Endodermal cell (in vitro differentiated cells): ENCODE measurements around the gene KIF6. TPM values are rescaled to one million over a fixed set of nuclear protein-coding genes. Genes with fewer than 3 reads are reported as not detected.

ENCODE experiments used
- DNase-seq: peaks from one replicate; pipeline ENCODE4 v3.0.0-alpha.2; 2017
- H3K27ac ChIP-seq: 2 replicates; pipeline ENCODE4 v1.5.1; 2013; ENCODE audit warnings: mild to moderate bottlenecking, low read depth, low read length, moderate library complexity
- H3K27me3 ChIP-seq: 2 replicates; pipeline ENCODE4 v1.6.1; 2013; ENCODE audit warnings: mild to moderate bottlenecking, low read length, moderate library complexity; ENCODE audit not compliant: insufficient read depth, control insufficient read depth, poor library complexity, severe bottlenecking
- H3K36me3 ChIP-seq: 2 replicates; pipeline ENCODE4 v1.7.0; 2013; ENCODE audit warnings: mild to moderate bottlenecking, low read length, moderate library complexity; ENCODE audit not compliant: control insufficient read depth, insufficient read depth
- H3K4me1 ChIP-seq: one replicate; pipeline ENCODE4 v1.7.0; 2013; ENCODE audit warnings: low read length; ENCODE audit not compliant: control insufficient read depth, insufficient read depth
- H3K4me3 ChIP-seq: 2 replicates; pipeline ENCODE4 v1.5.1; 2013; ENCODE audit warnings: mild to moderate bottlenecking, low read length, moderate library complexity
- H3K9ac ChIP-seq: 2 replicates; pipeline ENCODE4 v1.6.1; 2013; ENCODE audit warnings: mild to moderate bottlenecking, low read length, moderate library complexity; ENCODE audit not compliant: poor library complexity, severe bottlenecking; ENCODE audit errors: extremely low read depth
- H3K9me3 ChIP-seq: 2 replicates; pipeline ENCODE4 v1.6.1; 2013; ENCODE audit warnings: mild to moderate bottlenecking, low read length, moderate library complexity; ENCODE audit not compliant: control insufficient read depth
- H3K27ac Mint-ChIP-seq: 2 replicates; pipeline ENCODE4 v1.8.0; 2020; ENCODE audit warnings: mixed read lengths
- H3K27me3 Mint-ChIP-seq: 2 replicates; pipeline ENCODE4 v1.8.0; 2021; ENCODE audit warnings: mild to moderate bottlenecking, mixed read lengths; ENCODE audit not compliant: insufficient read depth
- H3K36me3 Mint-ChIP-seq: 2 replicates; pipeline ENCODE4 v1.8.0; 2020; ENCODE audit warnings: low read depth, mixed read lengths
- H3K4me1 Mint-ChIP-seq: 2 replicates; pipeline ENCODE4 v1.8.0; 2020; ENCODE audit warnings: mixed read lengths
- H3K4me3 Mint-ChIP-seq: 2 replicates; pipeline ENCODE4 v1.8.0; 2020; ENCODE audit warnings: mild to moderate bottlenecking, moderate library complexity, mixed read lengths
- H3K9me3 Mint-ChIP-seq: 2 replicates; pipeline ENCODE4 v1.8.0; 2020; ENCODE audit warnings: mild to moderate bottlenecking, mixed read lengths
- CTCF ChIP-seq: fragments of 200-600 bp; sonication (generic); conservative IDR thresholded peaks from 2 replicates; pipeline ENCODE4 v1.5.0; 2021; ENCODE audit warnings: antibody characterized with exemption, mild to moderate bottlenecking
- WGBS, 2 experiments: methylation state at CpG; one replicate each; pipeline versions ENCODE4 v1.1.5 to v1.1.7; 2013; ENCODE audit warnings: missing lambda C conversion rate in 2 of 2, mixed read lengths in 1 of 2; ENCODE audit not compliant: insufficient coverage in 1 of 2, insufficient read length in 1 of 2; 5-methylcytosine and 5-hydroxymethylcytosine counted together
- total RNA-seq, 2 donors: library from RNA; stranded (reverse); fragmentation: NEBNext Ultra II Directional in 1 of 2; extraction: Animal tissue kit (Norgen Biotek cat#: 25700) in 1 of 2; gene quantifications; 2 replicates in 1 of 2; 3 replicates in 1 of 2; pipeline ENCODE4 v1.2.1, GENCODE V29; 2021

KIF6 gene
- total RNA-seq, 2 donors from 2014 or later, result 0.62 to 1.1 TPM

- Histone ChIP-seq H3K4me1 (peaks cover 13% of the 10 kb centered on the region), H3K4me3 (no peak overlapping the region), H3K9ac (no peak overlapping the region), H3K36me3 (no peaks in the 10 kb centered on the region), H3K9me3 (no peaks in the 10 kb centered on the region), H3K27ac (no peak overlapping the region), H3K27me3 (no peaks in the 10 kb centered on the region)
- TF ChIP-seq CTCF, result no peak
- H3K36me3 Mint-ChIP-seq, result no peaks in the 10 kb centered on the region
- no peak overlapping the region for H3K4me3 Mint-ChIP-seq
- 90 to 93% methylated on average over 4 to 14 of the region's 14 CpGs for WGBS, 2 experiments
- no peaks in the 10 kb centered on the region for H3K9me3 Mint-ChIP-seq
- H3K27me3 Mint-ChIP-seq, result no peaks in the 10 kb centered on the region
- H3K4me1 Mint-ChIP-seq, result peaks cover 32% of the 10 kb centered on the region
- no peak overlapping the region for H3K27ac Mint-ChIP-seq
- no peak for DNase-seq
Measured at GRCh38 chr6:39342692-39343395, 382.4 kb downstream of the KIF6 start.

GRCh38 chr6:39341937-39342336 lies 383.3 kb downstream of the KIF6 start:
- H3K9me3 Mint-ChIP-seq, result no peaks in the 10 kb centered on the region
- H3K27me3 Mint-ChIP-seq, result peaks cover 1% of the 10 kb centered on the region
- Histone ChIP-seq H3K4me3 (no peak overlapping the region), H3K27ac (no peak overlapping the region), H3K9ac (no peak overlapping the region), H3K9me3 (no peaks in the 10 kb centered on the region), H3K4me1 (peaks cover 13% of the 10 kb centered on the region), H3K36me3 (no peaks in the 10 kb centered on the region), H3K27me3 (no peaks in the 10 kb centered on the region)
- peaks cover 32% of the 10 kb centered on the region for H3K4me1 Mint-ChIP-seq
- no peak for DNase-seq
- no peaks in the 10 kb centered on the region for H3K36me3 Mint-ChIP-seq
- no peak for TF ChIP-seq CTCF
- 97% methylated on average over 5 of the region's 5 CpGs; no CpG with 5 or more reads in 1 of the 2 experiments for WGBS, 2 experiments
- H3K27ac Mint-ChIP-seq, result no peak overlapping the region
- H3K4me3 Mint-ChIP-seq, result no peak overlapping the region

GRCh38 chr6:39341352-39341751 lies 383.9 kb downstream of the KIF6 start:
- Histone ChIP-seq H3K9ac (no peak overlapping the region), H3K36me3 (no peaks in the 10 kb centered on the region), H3K27ac (no peak overlapping the region), H3K4me1 (peaks cover 13% of the 10 kb centered on the region), H3K9me3 (no peaks in the 10 kb centered on the region), H3K27me3 (no peaks in the 10 kb centered on the region), H3K4me3 (no peak overlapping the region)
- H3K36me3 Mint-ChIP-seq, result no peaks in the 10 kb centered on the region
- no peak overlapping the region for H3K27ac Mint-ChIP-seq
- H3K4me3 Mint-ChIP-seq, result no peak overlapping the region
- H3K9me3 Mint-ChIP-seq, result no peaks in the 10 kb centered on the region
- TF ChIP-seq CTCF, result no peak
- H3K27me3 Mint-ChIP-seq, result peaks cover 1% of the 10 kb centered on the region
- 87 to 93% methylated on average over 3 of the region's 3 CpGs for WGBS, 2 experiments
- H3K4me1 Mint-ChIP-seq, result peaks cover 32% of the 10 kb centered on the region
- no peak for DNase-seq
